H1 (cell line): ENCODE measurements around the gene ADAMTS16.

Source experiments
- ATF3 ChIP-seq: IDR thresholded peaks from 2 replicates; pipeline ENCODE4 v1.6.1; 2011; ENCODE audit warnings: low read depth, mild to moderate bottlenecking, low read length; ENCODE audit not compliant: insufficient read depth
- CTCF ChIP-seq, 3 experiments: IDR thresholded peaks; 1 replicate in 2 of 3; 2 replicates in 1 of 3; pipeline versions ENCODE4 v1.5.1 to v1.6.1; 2011; ENCODE audit warnings: low read length in 3 of 3, mild to moderate bottlenecking in 3 of 3, inconsistent platforms in 2 of 3, low read depth in 1 of 3, moderate library complexity in 1 of 3; ENCODE audit not compliant: insufficient read depth in 1 of 3; ENCODE audit errors: control extremely low read depth in 1 of 3
- KDM1A ChIP-seq: fragments of 200-600, 300-600 bp; sonication (generic); IDR thresholded peaks from 2 replicates; pipeline ENCODE4 v1.7.1; 2016; ENCODE audit warnings: mild to moderate bottlenecking, low read length, borderline replicate concordance
- POLR2A ChIP-seq, 2 experiments: IDR thresholded peaks; 1 replicate in 1 of 2; 2 replicates in 1 of 2; pipeline ENCODE4 v1.6.1; 2011; ENCODE audit warnings: low read depth in 2 of 2, low read length in 2 of 2, mild to moderate bottlenecking in 2 of 2; ENCODE audit errors: control extremely low read depth in 1 of 2
- POLR2AphosphoS5 ChIP-seq: IDR thresholded peaks from 2 replicates; pipeline ENCODE4 v1.6.1; 2011; ENCODE audit warnings: low read depth, low read length
- RNF2 ChIP-seq: fragments of 200-900, 300-1000 bp; sonication (generic); IDR thresholded peaks from 2 replicates; pipeline ENCODE4 v1.7.1; 2016; ENCODE audit warnings: borderline replicate concordance, low read depth, mild to moderate bottlenecking, antibody characterized with exemption, low read length; ENCODE audit not compliant: poor library complexity, severe bottlenecking; ENCODE audit errors: missing control alignments
- RXRA ChIP-seq: IDR thresholded peaks from 2 replicates; pipeline ENCODE4 v1.6.1; 2011; ENCODE audit warnings: low read depth, mild to moderate bottlenecking, low read length, moderate library complexity; ENCODE audit not compliant: insufficient read depth
- SIRT6 ChIP-seq: IDR thresholded peaks from one replicate; pipeline ENCODE4 v1.7.1; 2012; ENCODE audit warnings: low read length, inconsistent platforms
- TAF1 ChIP-seq: IDR thresholded peaks from 2 replicates; pipeline ENCODE4 v1.6.1; 2011; ENCODE audit warnings: mild to moderate bottlenecking, low read depth, low read length

- TF ChIP-seq POLR2AphosphoS5 (no peak), KDM1A (no peak), TAF1 (no peak), POLR2A (IDR thresholded peaks at IDR 0.05; ENCODE audit: control extremely low read depth in 1 of 2, low read depth in 2 of 2, low read length in 2 of 2) (no peak), RXRA (no peak), CTCF (IDR thresholded peaks at IDR 0.05; ENCODE audit: control extremely low read depth in 1 of 3, insufficient read depth in 1 of 3, low read depth in 1 of 3, low read length in 3 of 3) (no peak), SIRT6 (no peak), RNF2 (no peak), ATF3 (no peak)
Observed at GRCh38 chr5:5273398-5273797, 133.3 kb downstream of the ADAMTS16 start.
